Measurements from ENCODE around the gene ENHO. TPM values are rescaled to one million over a fixed set of nuclear protein-coding genes. Genes with fewer than 3 reads are reported as not detected.
A peak's percentile ranks its signal among the peaks of the same experiment; 100 is the strongest.

ENHO gene
- total and polyA plus RNA-seq, 2 donors (not counting 1 experiment from before 2014, with no cell fraction given) = not detected

- H3K9ac ChIP-seq (ENCODE audit: insufficient read depth, low read length) = no peak overlapping the region
- peak in 1 of 2 donors; percentile 13 for DNase-seq (ENCODE audit: low read depth in 2 of 2)
- no peaks in the 10 kb centered on the region for H4K20me1 ChIP-seq (ENCODE audit: control insufficient read depth, extremely low read depth, insufficient read depth, low read length)
- TF ChIP-seq CTCF (conservative IDR thresholded peaks at IDR 0.05 in 1 of 2, IDR thresholded peaks at IDR 0.05 in 1 of 2; ENCODE audit: low read depth in 1 of 2, low read length in 2 of 2) (no peak), EZH2 (IDR thresholded peaks at IDR 0.05; ENCODE audit: low read length, missing control alignments) (no peak)
- no peak overlapping the region for H3K4me2 ChIP-seq (ENCODE audit: extremely low read depth, insufficient read depth, low read length)
- no peak overlapping the region for H3K27ac ChIP-seq (ENCODE audit: insufficient read depth, low read length)
- H2AFZ ChIP-seq (ENCODE audit: low read length) = no peak overlapping the region
- H3K36me3 ChIP-seq (ENCODE audit: control insufficient read depth, insufficient read depth, low read length) = no peaks in the 10 kb centered on the region
- no peaks in the 10 kb centered on the region for H3K79me2 ChIP-seq (ENCODE audit: control insufficient read depth, insufficient read depth, low read length)
- no peaks in the 10 kb centered on the region for H3K9me3 ChIP-seq (ENCODE audit: control insufficient read depth, insufficient read depth, low read depth, low read length)
- no peak overlapping the region for H3K4me3 ChIP-seq (replicated peaks in 1 of 4; ENCODE audit: control extremely low read depth in 1 of 4, insufficient read depth in 1 of 4, low read depth in 3 of 4, low read length in 4 of 4)
- no peaks in the 10 kb centered on the region for H3K27me3 ChIP-seq (ENCODE audit: control insufficient read depth, insufficient read depth, low read length)
- no peaks in the 10 kb centered on the region for H3K4me1 ChIP-seq (ENCODE audit: control insufficient read depth, extremely low read depth, insufficient read depth, low read length)
Measured at GRCh38 chr9:34555002-34555348, 32.2 kb upstream of the ENHO start.

- Histone ChIP-seq H2AFZ (ENCODE audit: low read length) (no peak overlapping the region), H3K79me2 (ENCODE audit: control insufficient read depth, insufficient read depth, low read length) (no peaks in the 10 kb centered on the region), H3K36me3 (ENCODE audit: control insufficient read depth, insufficient read depth, low read length) (no peaks in the 10 kb centered on the region), H3K9me3 (ENCODE audit: control insufficient read depth, insufficient read depth, low read depth, low read length) (no peaks in the 10 kb centered on the region), H3K4me1 (ENCODE audit: control insufficient read depth, extremely low read depth, insufficient read depth, low read length) (no peaks in the 10 kb centered on the region), H3K4me3 (replicated peaks in 1 of 4; ENCODE audit: control extremely low read depth in 1 of 4, insufficient read depth in 1 of 4, low read depth in 3 of 4, low read length in 4 of 4) (no peak overlapping the region), H3K27ac (ENCODE audit: insufficient read depth, low read length) (no peak overlapping the region), H4K20me1 (ENCODE audit: control insufficient read depth, extremely low read depth, insufficient read depth, low read length) (no peaks in the 10 kb centered on the region), H3K9ac (ENCODE audit: insufficient read depth, low read length) (no peak overlapping the region), H3K27me3 (ENCODE audit: control insufficient read depth, insufficient read depth, low read length) (no peaks in the 10 kb centered on the region), H3K4me2 (ENCODE audit: extremely low read depth, insufficient read depth, low read length) (no peak overlapping the region)
- TF ChIP-seq CTCF (conservative IDR thresholded peaks at IDR 0.05 in 1 of 2, IDR thresholded peaks at IDR 0.05 in 1 of 2; ENCODE audit: low read depth in 1 of 2, low read length in 2 of 2) (no peak), EZH2 (IDR thresholded peaks at IDR 0.05; ENCODE audit: low read length, missing control alignments) (no peak)
- DNase-seq (ENCODE audit: low read depth in 2 of 2) = no peak
Measured at GRCh38 chr9:34554211-34555001, 31.6 kb upstream of the ENHO start.

- Histone ChIP-seq H3K79me2 (ENCODE audit: control insufficient read depth, insufficient read depth, low read length) (no peaks in the 10 kb centered on the region), H2AFZ (ENCODE audit: low read length) (no peak overlapping the region), H3K9ac (ENCODE audit: insufficient read depth, low read length) (no peak overlapping the region), H3K4me3 (replicated peaks in 1 of 4; ENCODE audit: control extremely low read depth in 1 of 4, insufficient read depth in 1 of 4, low read depth in 3 of 4, low read length in 4 of 4) (no peak overlapping the region), H4K20me1 (ENCODE audit: control insufficient read depth, extremely low read depth, insufficient read depth, low read length) (no peaks in the 10 kb centered on the region), H3K4me2 (ENCODE audit: extremely low read depth, insufficient read depth, low read length) (no peak overlapping the region), H3K9me3 (ENCODE audit: control insufficient read depth, insufficient read depth, low read depth, low read length) (no peaks in the 10 kb centered on the region), H3K36me3 (ENCODE audit: control insufficient read depth, insufficient read depth, low read length) (no peaks in the 10 kb centered on the region), H3K27ac (ENCODE audit: insufficient read depth, low read length) (no peak overlapping the region), H3K4me1 (ENCODE audit: control insufficient read depth, extremely low read depth, insufficient read depth, low read length) (no peaks in the 10 kb centered on the region), H3K27me3 (ENCODE audit: control insufficient read depth, insufficient read depth, low read length) (no peaks in the 10 kb centered on the region)
- TF ChIP-seq EZH2 (IDR thresholded peaks at IDR 0.05; ENCODE audit: low read length, missing control alignments) = no peak
- no peak for TF ChIP-seq CTCF (conservative IDR thresholded peaks at IDR 0.05 in 1 of 2, IDR thresholded peaks at IDR 0.05 in 1 of 2; ENCODE audit: low read depth in 1 of 2, low read length in 2 of 2)
- DNase-seq (ENCODE audit: low read depth in 2 of 2) = no peak
Measured at GRCh38 chr9:34553511-34554021, 30.8 kb upstream of the ENHO start.
